CD14-positive monocyte (primary cell): ENCODE results near the gene PFKM. TPM values are rescaled to one million over a fixed set of nuclear protein-coding genes. Genes with fewer than 3 reads are reported as not detected.
A peak's percentile ranks its signal among the peaks of the same experiment; 100 is the strongest.

Experiments
- DNase-seq, 3 donors: peaks; one replicate each; pipeline ENCODE4 v3.0.0-alpha.2; 2011 to 2022
- H2AFZ ChIP-seq: 2 replicates; pipeline ENCODE4 v1.6.0; 2012; ENCODE audit warnings: mild to moderate bottlenecking, low read depth, low read length, inconsistent platforms; ENCODE audit not compliant: insufficient read depth, poor library complexity, severe bottlenecking
- H3K27ac ChIP-seq, 2 donors: 1 replicate in 1 of 2; 2 replicates in 1 of 2; pipeline ENCODE4 v1.5.1; 2012 to 2013; ENCODE audit warnings: low read length in 2 of 2, control low read depth in 1 of 2, inconsistent platforms in 1 of 2, low read depth in 1 of 2, mild to moderate bottlenecking in 1 of 2
- H3K27me3 ChIP-seq, 2 donors: one replicate each; pipeline versions ENCODE4 v1.6.0 to v1.6.1; 2011 to 2013; ENCODE audit warnings: low read length in 2 of 2; ENCODE audit not compliant: control insufficient read depth in 2 of 2, insufficient read depth in 2 of 2
- H3K36me3 ChIP-seq, 2 donors: replicated peaks in 1 of 2; 1 replicate in 1 of 2; 2 replicates in 1 of 2; pipeline versions ENCODE4 v1.5.1 to v1.6.1; 2012 to 2013; ENCODE audit warnings: low read length in 2 of 2, control low read depth in 1 of 2, inconsistent platforms in 1 of 2, mild to moderate bottlenecking in 1 of 2; ENCODE audit not compliant: insufficient read depth in 2 of 2, control insufficient read depth in 1 of 2
- H3K4me1 ChIP-seq, 2 donors: 1 replicate in 1 of 2; 2 replicates in 1 of 2; pipeline versions ENCODE4 v1.5.1 to v1.6.1; 2012 to 2013; ENCODE audit warnings: low read length in 2 of 2, control low read depth in 1 of 2, inconsistent platforms in 1 of 2, mild to moderate bottlenecking in 1 of 2, moderate library complexity in 1 of 2; ENCODE audit not compliant: insufficient read depth in 2 of 2, control insufficient read depth in 1 of 2
- H3K4me2 ChIP-seq: replicated peaks from 2 replicates; pipeline ENCODE3; 2012; ENCODE audit warnings: low read length, moderate library complexity, mild to moderate bottlenecking; ENCODE audit not compliant: poor library complexity, severe bottlenecking; ENCODE audit errors: extremely low read depth
- H3K4me3 ChIP-seq, 3 experiments: fragments of 200-600 bp in 1 of 3; sonication (generic) in 1 of 3; replicated peaks in 1 of 3; 1 replicate in 2 of 3; 2 replicates in 1 of 3; pipeline ENCODE4 v1.5.1; 2011 to 2013; ENCODE audit warnings: low read length in 3 of 3, mild to moderate bottlenecking in 3 of 3, control low read depth in 2 of 3, low read depth in 2 of 3, inconsistent platforms in 1 of 3, moderate library complexity in 1 of 3
- H3K79me2 ChIP-seq: 2 replicates; pipeline ENCODE4 v1.6.0; 2012; ENCODE audit warnings: mild to moderate bottlenecking, control low read depth, inconsistent platforms, low read length, moderate library complexity; ENCODE audit not compliant: insufficient read depth
- H3K9ac ChIP-seq: 2 replicates; pipeline ENCODE4 v1.6.0; 2017; ENCODE audit warnings: low read length, mild to moderate bottlenecking; ENCODE audit not compliant: insufficient read depth, poor library complexity, severe bottlenecking
- H3K9me3 ChIP-seq, 2 donors: replicated peaks in 1 of 2; 1 replicate in 1 of 2; 2 replicates in 1 of 2; pipeline versions ENCODE4 v1.5.1 to v1.6.1; 2012 to 2013; ENCODE audit warnings: low read length in 2 of 2, control low read depth in 1 of 2; ENCODE audit not compliant: control insufficient read depth in 1 of 2, insufficient read depth in 1 of 2
- H4K20me1 ChIP-seq: 2 replicates; pipeline ENCODE4 v1.6.0; 2012; ENCODE audit warnings: mild to moderate bottlenecking, low read length, control low read depth, moderate library complexity; ENCODE audit not compliant: insufficient read depth
- H3K27ac Mint-ChIP-seq, 7 donors: one replicate each; pipeline ENCODE4 v1.8.0; 2020; ENCODE audit warnings: mild to moderate bottlenecking in 7 of 7, mixed read lengths in 7 of 7, moderate library complexity in 6 of 7, inconsistent platforms in 2 of 7
- H3K27me3 Mint-ChIP-seq, 3 donors: one replicate each; pipeline ENCODE4 v1.8.0; 2021 to 2022; ENCODE audit warnings: low read depth in 3 of 3, mild to moderate bottlenecking in 3 of 3, mixed read lengths in 3 of 3, moderate library complexity in 3 of 3, inconsistent platforms in 1 of 3
- H3K36me3 Mint-ChIP-seq, 2 donors: one replicate each; pipeline ENCODE4 v1.8.0; 2020; ENCODE audit warnings: mixed read lengths in 2 of 2, inconsistent platforms in 1 of 2, mild to moderate bottlenecking in 1 of 2
- H3K4me1 Mint-ChIP-seq: one replicate; pipeline ENCODE4 v1.8.0; 2020; ENCODE audit warnings: mild to moderate bottlenecking, mixed read lengths
- H3K4me3 Mint-ChIP-seq, 2 donors: one replicate each; pipeline ENCODE4 v1.8.0; 2020; ENCODE audit warnings: mild to moderate bottlenecking in 2 of 2, mixed read lengths in 2 of 2, moderate library complexity in 1 of 2
- H3K9me3 Mint-ChIP-seq, 7 donors: one replicate each; pipeline ENCODE4 v1.8.0; 2020 to 2022; ENCODE audit warnings: mixed read lengths in 7 of 7, mild to moderate bottlenecking in 6 of 7, moderate library complexity in 6 of 7, inconsistent platforms in 2 of 7
- CTCF ChIP-seq: fragments of 200-600 bp; IDR thresholded peaks from one replicate; pipeline ENCODE4 v1.8.0; 2022; ENCODE audit warnings: antibody characterized with exemption, mild to moderate bottlenecking
- WGBS: methylation state at CpG from one replicate; pipeline ENCODE4 v1.1.5; 2013; ENCODE audit warnings: missing lambda C conversion rate; ENCODE audit not compliant: insufficient coverage; 5-methylcytosine and 5-hydroxymethylcytosine counted together
- intact Hi-C, 2 donors: fragments of 100-400 bp; cut with micrococcal nuclease; formaldehyde crosslinking; loops; one replicate each; pipeline versions ENCODE4 v1.15.0 to v1.15.1; 2023
- polyA plus RNA-seq, 3 donors: library from polyadenylated mRNA; depleted of rRNA in 1 of 3; unstranded in 2 of 3; stranded (reverse) in 1 of 3; fragments of 300-500 nt in 2 of 3; fragments of >200 nt in 1 of 3; fragmentation: Illumina TruSeq in 2 of 3; gene quantifications; 1 replicate in 2 of 3; 2 replicates in 1 of 3; pipeline ENCODE4 v1.2.3, GENCODE V29; 2012 to 2021

The PFKM gene
- polyA plus RNA-seq, 3 donors, result 2.8 to 8.4 (median 3.0) TPM

GRCh38 chr12:48092611-48093010 lies 26.6 kb upstream of the PFKM start:
- peaks cover 51 to 77% of the 10 kb centered on the region in 2 donors for H3K36me3 Mint-ChIP-seq
- Histone ChIP-seq H3K79me2 (no peaks in the 10 kb centered on the region), H3K27ac (no peak overlapping the region), H3K9me3 (no peaks in the 10 kb centered on the region), H3K9ac (no peak overlapping the region), H3K4me3 (no peak overlapping the region), H4K20me1 (no peaks in the 10 kb centered on the region), H3K4me1 (no peaks in the 10 kb centered on the region), H2AFZ (no peak overlapping the region), H3K4me2 (no peak overlapping the region), H3K27me3 (no peaks in the 10 kb centered on the region), H3K36me3 (peaks cover 75 to 95% of the 10 kb centered on the region in 2 donors)
- intact Hi-C loops, result no loop called here
- no peak overlapping the region for H3K4me3 Mint-ChIP-seq
- H3K27ac Mint-ChIP-seq, result no peak overlapping the region
- TF ChIP-seq CTCF, result no peak
- no peaks in the 10 kb centered on the region for H3K9me3 Mint-ChIP-seq
- H3K27me3 Mint-ChIP-seq, result no peaks in the 10 kb centered on the region
- no CpG with 5 or more reads among the region's 1 CpG for WGBS
- no peaks in the 10 kb centered on the region for H3K4me1 Mint-ChIP-seq
- no peak for DNase-seq

- no peak for DNase-seq
- no peaks in the 10 kb centered on the region for H3K9me3 Mint-ChIP-seq
- H3K4me3 Mint-ChIP-seq, result no peak overlapping the region
- Histone ChIP-seq H4K20me1 (no peaks in the 10 kb centered on the region), H3K4me1 (peaks cover 16 to 19% of the 10 kb centered on the region in 2 donors), H3K4me3 (peak overlapping the region in 1 of 3 experiments; percentile 88), H3K27me3 (no peaks in the 10 kb centered on the region), H2AFZ (no peak overlapping the region), H3K79me2 (peaks cover 60% of the 10 kb centered on the region), H3K27ac (no peak overlapping the region), H3K9me3 (no peaks in the 10 kb centered on the region), H3K4me2 (peak overlapping the region; percentile 74), H3K36me3 (peaks cover 0 to 5% of the 10 kb centered on the region in 2 donors), H3K9ac (no peak overlapping the region)
- no peak for TF ChIP-seq CTCF
- H3K27me3 Mint-ChIP-seq, result peaks cover under 1 to 4% (median 2%) of the 10 kb centered on the region in 3 donors
- H3K4me1 Mint-ChIP-seq, result peaks cover 21% of the 10 kb centered on the region
- intact Hi-C loops, result no loop called here
- 80% methylated on average over 1 of the region's 4 CpGs for WGBS
- H3K27ac Mint-ChIP-seq, result no peak overlapping the region
- H3K36me3 Mint-ChIP-seq, result peaks cover 0 to 2% of the 10 kb centered on the region in 2 donors
These were observed 14.6 kb upstream of the PFKM start for GRCh38 chr12:48104531-48104930.
